Measurements from ENCODE around the gene ADGRV1.

GRCh38 chr5:91129748-91130147, 571.2 kb downstream of the ADGRV1 start:
- TF ChIP-seq, protein P1, sequence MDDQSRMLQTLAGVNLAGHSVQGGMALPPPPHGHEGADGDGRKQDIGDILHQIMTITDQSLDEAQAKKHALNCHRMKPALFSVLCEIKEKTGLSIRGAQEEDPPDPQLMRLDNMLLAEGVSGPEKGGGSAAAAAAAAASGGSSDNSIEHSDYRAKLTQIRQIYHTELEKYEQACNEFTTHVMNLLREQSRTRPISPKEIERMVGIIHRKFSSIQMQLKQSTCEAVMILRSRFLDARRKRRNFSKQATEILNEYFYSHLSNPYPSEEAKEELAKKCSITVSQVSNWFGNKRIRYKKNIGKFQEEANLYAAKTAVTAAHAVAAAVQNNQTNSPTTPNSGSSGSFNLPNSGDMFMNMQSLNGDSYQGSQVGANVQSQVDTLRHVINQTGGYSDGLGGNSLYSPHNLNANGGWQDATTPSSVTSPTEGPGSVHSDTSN (CRISPR knock-in tag; IDR thresholded peaks at IDR 0.05): no peak
- TF ChIP-seq CTCF (tag by site-specific recombination; IDR thresholded peaks at IDR 0.05): no peak
- TF ChIP-seq ZFP69B (tag by site-specific recombination; IDR thresholded peaks at IDR 0.05): no peak
- TF ChIP-seq ZNF133 (tag by site-specific recombination; IDR thresholded peaks at IDR 0.05): no peak
- TF ChIP-seq ZNF747 (tag by site-specific recombination; IDR thresholded peaks at IDR 0.05): no peak
- no peak for TF ChIP-seq ZBTB1 (tag by site-specific recombination; IDR thresholded peaks at IDR 0.05)
- TF ChIP-seq ZNF830 (tag by site-specific recombination; IDR thresholded peaks at IDR 0.05; ENCODE audit: low read depth): no peak
- no peak for TF ChIP-seq ZNF175 (tag by site-specific recombination; IDR thresholded peaks at IDR 0.05)
- no peak for TF ChIP-seq ZNF140 (tag by site-specific recombination; IDR thresholded peaks at IDR 0.05)
- no peak for TF ChIP-seq ZBTB7A (tag by site-specific recombination; IDR thresholded peaks at IDR 0.05; ENCODE audit: low read depth)
- TF ChIP-seq, protein P2, sequence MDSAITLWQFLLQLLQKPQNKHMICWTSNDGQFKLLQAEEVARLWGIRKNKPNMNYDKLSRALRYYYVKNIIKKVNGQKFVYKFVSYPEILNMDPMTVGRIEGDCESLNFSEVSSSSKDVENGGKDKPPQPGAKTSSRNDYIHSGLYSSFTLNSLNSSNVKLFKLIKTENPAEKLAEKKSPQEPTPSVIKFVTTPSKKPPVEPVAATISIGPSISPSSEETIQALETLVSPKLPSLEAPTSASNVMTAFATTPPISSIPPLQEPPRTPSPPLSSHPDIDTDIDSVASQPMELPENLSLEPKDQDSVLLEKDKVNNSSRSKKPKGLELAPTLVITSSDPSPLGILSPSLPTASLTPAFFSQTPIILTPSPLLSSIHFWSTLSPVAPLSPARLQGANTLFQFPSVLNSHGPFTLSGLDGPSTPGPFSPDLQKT (IDR thresholded peaks at IDR 0.05; ENCODE audit: borderline replicate concordance, low read depth, low read length): no peak
- no peak for TF ChIP-seq ZIC2 (tag by site-specific recombination; IDR thresholded peaks at IDR 0.05)
- no peak for TF ChIP-seq ZSCAN18 (tag by site-specific recombination; IDR thresholded peaks at IDR 0.05)
- TF ChIP-seq FEZF1 (tag by site-specific recombination; IDR thresholded peaks at IDR 0.05): no peak
